ENCODE measurements around the gene NR4A2. TPM values are rescaled to one million over a fixed set of nuclear protein-coding genes. Genes with fewer than 3 reads are reported as not detected.

The NR4A2 gene
- total RNA-seq, 3 donors from 2014 or later = 2.9 to 10.4 (median 3.0) TPM

GRCh38 chr2:156349161-156349560, 16.6 kb upstream of the NR4A2 start:
- Histone ChIP-seq H3K4me3 (no peak overlapping the region), H3K4me1 (ENCODE audit: low read depth) (no peaks in the 10 kb centered on the region), H3K36me3 (ENCODE audit: low read depth) (no peaks in the 10 kb centered on the region), H3K9me3 (no peaks in the 10 kb centered on the region)
- intact Hi-C loops (cut with DNase I, micrococcal nuclease) = no loop called here
- DNase-seq = no peak
- TF ChIP-seq CTCF (IDR thresholded peaks at IDR 0.05) = no peak
- no peak for ATAC-seq

DNA sequence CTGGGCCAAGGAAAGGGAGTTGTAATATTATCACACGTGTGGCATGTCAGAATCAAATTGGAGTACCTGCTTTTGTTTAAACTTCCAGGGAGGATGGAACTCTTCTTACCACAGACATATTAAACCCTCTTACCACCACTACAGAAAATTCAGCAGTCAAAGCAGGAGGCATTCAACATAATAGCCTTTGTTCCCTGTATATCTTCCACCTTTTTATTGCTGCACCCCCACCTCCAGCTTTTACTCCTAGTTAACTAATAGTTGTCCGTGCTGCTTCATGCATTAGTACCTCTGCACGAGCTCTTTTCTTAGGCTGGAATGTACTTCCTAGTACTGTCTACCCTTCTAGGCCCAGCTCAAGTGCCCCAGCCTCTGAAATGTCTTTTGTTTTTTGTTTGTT, 14.9 kb upstream of the NR4A2 start:
- DNase-seq (no peak), ATAC-seq (no peak)
- no peaks in the 10 kb centered on the region for H3K9me3 ChIP-seq
- no peak for TF ChIP-seq CTCF (IDR thresholded peaks at IDR 0.05)
- H3K4me1 ChIP-seq (ENCODE audit: low read depth) = no peaks in the 10 kb centered on the region
- H3K36me3 ChIP-seq (ENCODE audit: low read depth) = no peaks in the 10 kb centered on the region
- intact Hi-C loops (cut with DNase I, micrococcal nuclease) = no loop called here
- no peak overlapping the region for H3K4me3 ChIP-seq

DNA sequence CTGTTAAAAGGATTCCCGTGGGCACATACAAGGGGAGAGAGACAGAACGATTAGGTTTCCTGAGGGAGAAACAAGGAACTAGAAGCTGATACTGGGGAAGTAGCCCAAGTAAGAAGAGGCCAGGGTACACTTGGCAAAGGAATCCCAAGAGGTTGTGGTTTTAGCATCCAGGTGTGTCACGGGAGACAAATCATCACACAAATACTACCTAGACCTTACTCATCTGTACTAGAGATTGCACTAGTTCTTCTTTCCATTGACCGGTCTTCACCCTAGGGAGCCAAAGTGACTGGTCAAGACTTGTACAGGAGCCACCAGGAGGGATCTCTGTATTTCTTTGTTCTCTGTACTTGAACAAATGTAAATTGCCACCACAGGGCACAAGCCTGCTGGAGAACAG, 14.2 kb upstream of the NR4A2 start:
- DNase-seq = no peak

GRCh38 chr2:156345582-156345981, 13.1 kb upstream of the NR4A2 start:
- intact Hi-C loops (cut with DNase I, micrococcal nuclease) = no loop called here
- ATAC-seq (no peak), DNase-seq (no peak)
- Histone ChIP-seq H3K4me3 (no peak overlapping the region), H3K36me3 (ENCODE audit: low read depth) (no peaks in the 10 kb centered on the region), H3K9me3 (no peaks in the 10 kb centered on the region), H3K4me1 (ENCODE audit: low read depth) (peaks cover 6% of the 10 kb centered on the region)
- TF ChIP-seq CTCF (IDR thresholded peaks at IDR 0.05) = no peak

More for the DNA sequence above, 14.2 kb upstream of the NR4A2 start:
- Histone ChIP-seq H3K36me3 (ENCODE audit: low read depth) (no peaks in the 10 kb centered on the region), H3K9me3 (no peaks in the 10 kb centered on the region), H3K4me1 (ENCODE audit: low read depth) (no peaks in the 10 kb centered on the region), H3K4me3 (no peak overlapping the region)
- intact Hi-C loops (cut with DNase I, micrococcal nuclease) = no loop called here
- no peak for ATAC-seq
- TF ChIP-seq CTCF (IDR thresholded peaks at IDR 0.05) = no peak

- no peak for TF ChIP-seq CTCF (IDR thresholded peaks at IDR 0.05)
- H3K9me3 ChIP-seq = no peaks in the 10 kb centered on the region
- intact Hi-C loops (cut with DNase I, micrococcal nuclease) = no loop called here
- peaks cover 20% of the 10 kb centered on the region for H3K4me1 ChIP-seq (ENCODE audit: low read depth)
- H3K4me3 ChIP-seq = no peak overlapping the region
- no peaks in the 10 kb centered on the region for H3K36me3 ChIP-seq (ENCODE audit: low read depth)
- DNase-seq = no peak
- ATAC-seq = no peak
Observed at GRCh38 chr2:156343940-156344301, 11.4 kb upstream of the NR4A2 start.

Data from mucosa of descending colon (tissue), 3 donors.